ENCODE measurements around the gene RFX3. TPM values are rescaled to one million over a fixed set of nuclear protein-coding genes. Genes with fewer than 3 reads are reported as not detected.

Gene RFX3
- total and polyA plus RNA-seq, 2 of the 13 experiments (the other 11 are each of a cell fraction or from before 2014, with no cell fraction given): 2.7 to 5.3 TPM

- no peak for TF ChIP-seq ZNF770 (CRISPR knock-in tag; IDR thresholded peaks at IDR 0.05)
- TF ChIP-seq GTF2F1 (IDR thresholded peaks at IDR 0.05; ENCODE audit: low read length): no peak
- no peak for TF ChIP-seq ZNF343 (CRISPR knock-in tag; IDR thresholded peaks at IDR 0.05)
- no peak for TF ChIP-seq ZNF616 (CRISPR knock-in tag; IDR thresholded peaks at IDR 0.05; ENCODE audit: low read depth)
These were observed 52.4 kb downstream of the RFX3 start (continued) for GRCh38 chr9:3473405-3473804.

GRCh38 chr9:3471883-3472282 is 53.9 kb downstream of the RFX3 start:
- H3K27me3 ChIP-seq (ENCODE audit: control insufficient read depth in 1 of 2, insufficient read depth in 2 of 2, low read length in 2 of 2): no peaks in the 10 kb centered on the region
- H3K9me3 ChIP-seq (ENCODE audit: low read length): no peaks in the 10 kb centered on the region
- H3K4me3 ChIP-seq (replicated peaks in 1 of 3; ENCODE audit: insufficient read depth in 1 of 3, low read depth in 2 of 3, low read length in 3 of 3): no peak overlapping the region
- in situ Hi-C loops (cut with HindIII; ENCODE audit: extremely low pct_ligation_motif_present, low pct_unique_long_range_greater_than_20kb): no loop called here
- DNase-seq (ENCODE audit: low spot score) (no peak), FAIRE-seq (peak; percentile 28), ATAC-seq (no peak)
- BruUV-seq (replicated peaks): no TSS peak
- 79% methylated on average over 3 of the region's 3 CpGs for WGBS (ENCODE audit: low lambda C conversion rate)
- H3K9ac ChIP-seq (ENCODE audit: insufficient read depth, low read depth, low read length): no peak overlapping the region
- H4K20me1 ChIP-seq (ENCODE audit: insufficient read depth, low read length): no peaks in the 10 kb centered on the region
- no peak overlapping the region for H3K27ac ChIP-seq (ENCODE audit: extremely low read length, insufficient read depth, low read length)
- H3K4me2 ChIP-seq (ENCODE audit: low read depth, low read length): no peak overlapping the region
- H3K79me2 ChIP-seq (ENCODE audit: insufficient read depth, low read length): no peaks in the 10 kb centered on the region
- CTCF ChIA-PET (ENCODE audit: low intra/inter-chr PET ratio, low total read pairs): no interaction called here
- H2AFZ ChIP-seq (ENCODE audit: low read length): no peak overlapping the region
- H3K36me3 ChIP-seq (replicated peaks in 1 of 2; ENCODE audit: control insufficient read depth in 1 of 2, insufficient read depth in 2 of 2, low read length in 2 of 2): no peaks in the 10 kb centered on the region
- POLR2A ChIA-PET: no interaction called here
- intact Hi-C loops (cut with micrococcal nuclease; ENCODE audit: unreplicated experiment): no loop called here
- H3K4me1 ChIP-seq (ENCODE audit: insufficient read depth, low read length): peaks cover 9% of the 10 kb centered on the region; the same call in 1 of the 2 replicates
- TF ChIP-seq POLR2A (IDR thresholded peaks at IDR 0.05; ENCODE audit: insufficient read depth in 1 of 2, low read depth in 2 of 2, low read length in 2 of 2): no peak
- TF ChIP-seq ZNF564 (CRISPR knock-in tag; IDR thresholded peaks at IDR 0.05): no peak
- TF ChIP-seq ZNF432 (CRISPR knock-in tag; IDR thresholded peaks at IDR 0.05; ENCODE audit: borderline replicate concordance): no peak
- TF ChIP-seq MTF2 (CRISPR knock-in tag; IDR thresholded peaks at IDR 0.05; ENCODE audit: borderline replicate concordance): no peak
- no peak for TF ChIP-seq HNRNPH1 (optimal IDR thresholded peaks at IDR 0.05; ENCODE audit: low read depth, low read length)
- TF ChIP-seq PHF5A (CRISPR knock-in tag; IDR thresholded peaks at IDR 0.05; ENCODE audit: low read depth, unreplicated experiment): no peak
- TF ChIP-seq ZGPAT (CRISPR knock-in tag; IDR thresholded peaks at IDR 0.05): no peak
- no peak for TF ChIP-seq ETS1 (CRISPR knock-in tag; IDR thresholded peaks at IDR 0.05)
- no peak for TF ChIP-seq SMYD3 (CRISPR knock-in tag; IDR thresholded peaks at IDR 0.05)
- no peak for TF ChIP-seq MED8 (CRISPR knock-in tag; IDR thresholded peaks at IDR 0.05; ENCODE audit: insufficient replicate concordance)
- no peak for TF ChIP-seq ZBTB37 (CRISPR knock-in tag; IDR thresholded peaks at IDR 0.05)
- no peak for TF ChIP-seq ZFP90 (CRISPR knock-in tag; IDR thresholded peaks at IDR 0.05; ENCODE audit: borderline replicate concordance)
- no peak for TF ChIP-seq ZNF556 (CRISPR knock-in tag; IDR thresholded peaks at IDR 0.05; ENCODE audit: borderline replicate concordance)
- no peak for TF ChIP-seq ATF4 (CRISPR knock-in tag; IDR thresholded peaks at IDR 0.05)

Measured in HepG2 (cell line).